GM19467 (cell line): ENCODE data around the gene TUBAL3.
"Not testable (repeated sequence)": the region's sequence is repeated elsewhere in the genome, so short reads cannot be mapped to it uniquely, and the experiment has no call there.

Source experiments
- ATAC-seq: cut with Tn5 transposase; IDR thresholded peaks from one replicate; pipeline ENCODE4 v1.9.1; 2021; ENCODE audit warnings: mild to moderate bottlenecking, moderate library complexity; ENCODE audit not compliant: unreplicated experiment

The TUBAL3 gene

GRCh38 chr10:5381187-5381586, 23.4 kb downstream of the TUBAL3 start:
- ATAC-seq, result no peak

- not testable (repeated sequence) for ATAC-seq
Measured at GRCh38 chr10:5380395-5380794, 24.2 kb downstream of the TUBAL3 start.

GRCh38 chr10:5379202-5379601, 25.4 kb downstream of the TUBAL3 start:
- ATAC-seq, result not testable (repeated sequence)

- ATAC-seq, result no peak
Measured at GRCh38 chr10:5376450-5376849, 28.2 kb downstream of the TUBAL3 start.

- ATAC-seq, result no peak
Measured at GRCh38 chr10:5373891-5374611, 30.6 kb downstream of the TUBAL3 start.

GRCh38 chr10:5373307-5373706, 31.3 kb downstream of the TUBAL3 start:
- no peak for ATAC-seq

GRCh38 chr10:5370493-5371352, 33.9 kb downstream of the TUBAL3 start:
- no peak for ATAC-seq

GRCh38 chr10:5369362-5370158, 35.1 kb downstream of the TUBAL3 start:
- ATAC-seq, result no peak

- ATAC-seq, result no peak
Measured at GRCh38 chr10:5365928-5366327, 38.7 kb downstream of the TUBAL3 start.

GRCh38 chr10:5364890-5365338, 39.7 kb downstream of the TUBAL3 start, which contains the start of gene UCN3:
Gene UCN3, plus strand, starts transcription at chr10:5364966. Its CDS starts 8,755 bp downstream, at chr10:5373721.
- no peak for ATAC-seq

GRCh38 chr10:5364374-5364773, 40.3 kb downstream of the TUBAL3 start:
- no peak for ATAC-seq

- no peak for ATAC-seq
Measured at GRCh38 chr10:5362873-5363272, 41.8 kb downstream of the TUBAL3 start.

GRCh38 chr10:5361966-5362365, 42.7 kb downstream of the TUBAL3 start:
- ATAC-seq, result no peak

- no peak for ATAC-seq
Measured at GRCh38 chr10:5360318-5360915, 44.2 kb downstream of the TUBAL3 start.

- no peak for ATAC-seq
Measured at GRCh38 chr10:5356302-5356763, 48.3 kb downstream of the TUBAL3 start.

GRCh38 chr10:5355594-5356301, 48.9 kb downstream of the TUBAL3 start:
- ATAC-seq, result no peak

GRCh38 chr10:5354068-5354467, 50.6 kb downstream of the TUBAL3 start:
- no peak for ATAC-seq

GRCh38 chr10:5349362-5349761, 55.3 kb downstream of the TUBAL3 start:
- ATAC-seq, result no peak

GRCh38 chr10:5346881-5347280, 57.7 kb downstream of the TUBAL3 start:
- no peak for ATAC-seq

- no peak for ATAC-seq
Measured at GRCh38 chr10:5344746-5345145, 59.9 kb downstream of the TUBAL3 start.
